Ovary (tissue), 3 donors: ENCODE results near the gene SLC35E3.

Experiments
- POLR2A ChIP-seq: fragments of 450-650 bp; IDR thresholded peaks from one replicate; pipeline ENCODE4 v1.6.1; 2017; ENCODE audit warnings: antibody characterized with exemption, mild to moderate bottlenecking, moderate library complexity
- TF ChIP-seq, protein P1 (sequence below), 3 donors: fragments of 450-650 bp in 2 of 3; fragments of 200-600 bp in 1 of 3; IDR thresholded peaks; one replicate each; pipeline versions ENCODE4 v1.5.1 to v1.8.0; 2016 to 2022; ENCODE audit warnings: antibody characterized with exemption in 3 of 3, mild to moderate bottlenecking in 1 of 3
- donor health status: DM: no; HTN: no; CAD: no.

DNA sequence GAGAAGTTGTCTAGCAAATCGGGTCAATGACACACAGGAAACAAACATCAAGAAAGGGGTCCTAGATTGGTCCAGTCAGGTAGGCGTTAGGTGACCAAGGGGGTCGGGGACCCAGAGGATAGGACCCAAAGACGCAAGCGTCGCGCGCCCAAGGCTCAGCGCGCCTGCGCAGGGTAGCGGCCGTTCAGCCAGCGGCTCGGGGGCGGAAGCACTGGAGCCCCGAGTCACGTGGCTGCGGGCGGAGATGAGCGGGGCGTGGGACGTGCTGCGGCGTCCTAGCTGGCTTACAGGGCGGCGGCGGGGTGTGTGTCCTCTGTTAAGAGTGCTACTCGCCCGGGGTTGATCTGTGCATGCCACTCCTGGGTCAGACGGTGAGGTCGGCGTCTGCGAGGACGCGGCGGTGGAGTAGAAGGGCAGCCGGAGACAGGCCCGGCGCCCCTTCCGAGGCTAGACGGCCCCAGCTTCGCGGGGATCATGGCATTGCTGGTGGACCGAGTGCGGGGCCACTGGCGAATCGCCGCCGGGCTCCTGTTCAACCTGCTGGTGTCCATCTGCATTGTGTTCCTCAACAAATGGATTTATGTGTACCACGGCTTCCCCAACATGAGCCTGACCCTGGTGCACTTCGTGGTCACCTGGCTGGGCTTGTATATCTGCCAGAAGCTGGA lies at the start of gene SLC35E3:
- TF ChIP-seq, protein P1, sequence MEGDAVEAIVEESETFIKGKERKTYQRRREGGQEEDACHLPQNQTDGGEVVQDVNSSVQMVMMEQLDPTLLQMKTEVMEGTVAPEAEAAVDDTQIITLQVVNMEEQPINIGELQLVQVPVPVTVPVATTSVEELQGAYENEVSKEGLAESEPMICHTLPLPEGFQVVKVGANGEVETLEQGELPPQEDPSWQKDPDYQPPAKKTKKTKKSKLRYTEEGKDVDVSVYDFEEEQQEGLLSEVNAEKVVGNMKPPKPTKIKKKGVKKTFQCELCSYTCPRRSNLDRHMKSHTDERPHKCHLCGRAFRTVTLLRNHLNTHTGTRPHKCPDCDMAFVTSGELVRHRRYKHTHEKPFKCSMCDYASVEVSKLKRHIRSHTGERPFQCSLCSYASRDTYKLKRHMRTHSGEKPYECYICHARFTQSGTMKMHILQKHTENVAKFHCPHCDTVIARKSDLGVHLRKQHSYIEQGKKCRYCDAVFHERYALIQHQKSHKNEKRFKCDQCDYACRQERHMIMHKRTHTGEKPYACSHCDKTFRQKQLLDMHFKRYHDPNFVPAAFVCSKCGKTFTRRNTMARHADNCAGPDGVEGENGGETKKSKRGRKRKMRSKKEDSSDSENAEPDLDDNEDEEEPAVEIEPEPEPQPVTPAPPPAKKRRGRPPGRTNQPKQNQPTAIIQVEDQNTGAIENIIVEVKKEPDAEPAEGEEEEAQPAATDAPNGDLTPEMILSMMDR (IDR thresholded peaks at IDR 0.05): peak in 1 of 3 donors; percentile 10
- peak; percentile 47 for TF ChIP-seq POLR2A
